GM21526 (cell line): ENCODE data around the gene GRB2.
"Not testable (repeated sequence)": the region's sequence is repeated elsewhere in the genome, so short reads cannot be mapped to it uniquely, and the experiment has no call there.

Experiments
- ATAC-seq: cut with Tn5 transposase; IDR thresholded peaks from one replicate; pipeline ENCODE4 v1.9.1; 2021; ENCODE audit warnings: moderate library complexity; ENCODE audit not compliant: unreplicated experiment, low FRiP score

Gene GRB2

DNA sequence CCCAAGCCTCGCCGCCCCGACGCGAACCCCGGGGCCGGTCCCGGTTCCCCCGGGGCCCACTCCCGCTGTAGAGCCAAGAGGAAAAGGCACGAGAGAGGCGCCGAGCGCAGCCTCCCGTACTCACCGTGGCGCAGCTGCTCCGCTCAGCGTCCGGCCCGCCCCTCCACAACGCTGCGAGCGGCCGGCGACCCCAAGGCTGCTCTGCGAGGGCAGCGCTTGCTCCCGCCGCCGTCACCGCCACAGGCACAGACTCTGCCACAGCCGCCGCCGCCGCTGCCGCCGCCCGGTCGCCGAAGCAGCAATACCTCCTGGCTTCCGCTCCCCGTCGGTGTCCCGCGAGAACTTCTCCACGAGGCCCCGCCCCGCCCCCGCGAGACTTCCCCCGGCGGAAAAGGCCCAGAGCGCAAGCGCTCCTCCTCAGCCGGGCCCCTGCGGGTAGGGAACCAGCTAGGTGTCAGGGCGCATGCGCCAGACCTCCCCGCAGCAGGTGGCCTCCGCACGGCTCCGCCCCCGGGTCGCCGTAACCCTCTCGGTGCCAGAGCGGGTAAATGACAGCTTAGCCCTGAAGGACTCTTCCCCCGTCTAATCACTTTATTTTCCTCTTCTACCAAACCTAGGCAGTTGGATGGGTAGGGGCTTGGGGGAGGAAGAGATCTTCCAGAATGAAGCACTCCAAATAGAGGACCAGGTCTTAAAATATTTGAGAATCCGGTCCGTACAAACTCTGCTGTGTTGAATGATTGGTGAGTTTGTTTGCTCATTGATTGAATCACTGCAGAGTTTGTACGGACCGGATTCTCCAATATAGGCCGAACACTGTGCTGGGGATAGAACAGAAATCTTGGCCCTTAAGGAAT is at the start of gene GRB2:
Gene GRB2 (minus strand): TSS at position 314 of the 857 bp plus-strand sequence. CDS start 12,050 bp downstream, outside the sequence.
- peak; percentile 69 for ATAC-seq

DNA sequence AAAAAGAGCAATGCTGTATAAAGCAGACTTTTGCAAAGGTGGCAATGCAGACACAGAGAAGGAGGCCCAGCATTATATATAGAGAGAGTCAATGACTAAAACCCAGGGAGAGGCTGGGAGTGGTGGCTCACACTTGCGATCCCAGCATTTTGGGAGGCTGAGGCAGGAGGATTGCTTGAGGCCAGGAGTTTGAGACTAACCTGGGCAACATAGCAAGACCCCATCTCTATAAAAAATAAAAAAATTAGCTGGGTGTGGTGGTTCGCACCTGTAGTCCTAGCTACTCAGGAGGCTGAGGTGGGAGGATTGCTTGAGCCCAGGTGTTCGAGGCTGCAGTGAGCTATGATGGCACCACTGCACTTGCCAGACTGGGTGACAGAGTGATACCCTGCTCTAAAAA is 49.2 kb upstream of the GRB2 start:
- ATAC-seq = not testable (repeated sequence)

DNA sequence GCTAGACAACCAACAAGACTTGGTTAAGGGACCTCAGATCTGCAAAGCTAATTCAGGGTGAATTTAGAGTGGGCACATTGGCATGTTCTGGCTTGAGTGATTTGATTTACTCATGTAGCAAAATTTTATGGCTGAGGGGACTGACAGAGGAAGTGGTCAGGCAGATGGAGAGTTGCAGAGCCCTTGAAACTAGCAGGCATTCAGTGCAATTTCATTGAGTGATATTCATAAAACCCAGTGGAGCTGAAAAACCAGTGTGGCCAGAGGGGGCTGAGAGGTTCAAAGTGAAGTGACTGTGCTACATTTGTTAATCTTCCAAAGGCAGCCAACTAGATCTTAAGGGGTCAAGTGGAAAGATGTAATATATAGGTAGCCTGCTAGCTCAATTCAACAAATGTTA is 48.7 kb upstream of the GRB2 start:
- ATAC-seq = no peak

DNA sequence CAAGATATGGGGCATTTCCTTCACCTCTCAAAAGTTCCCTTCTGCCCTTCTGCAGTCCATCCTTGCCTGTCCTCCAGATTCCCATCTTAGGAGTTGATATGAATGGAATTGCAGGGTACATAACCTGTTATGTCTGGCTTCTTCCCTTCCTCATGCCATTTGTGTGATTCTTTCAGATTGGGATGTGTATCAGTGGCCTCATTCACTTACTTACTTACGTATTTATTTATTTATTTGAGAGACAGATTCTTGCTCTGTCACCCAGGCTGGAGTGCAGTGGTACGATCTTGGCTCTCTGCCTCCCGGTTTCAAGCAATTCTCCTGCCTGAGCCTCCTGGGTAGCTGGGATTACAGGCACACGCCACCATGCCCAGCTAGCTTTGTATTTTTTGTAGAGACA is 44.8 kb upstream of the GRB2 start:
- ATAC-seq = no peak

DNA sequence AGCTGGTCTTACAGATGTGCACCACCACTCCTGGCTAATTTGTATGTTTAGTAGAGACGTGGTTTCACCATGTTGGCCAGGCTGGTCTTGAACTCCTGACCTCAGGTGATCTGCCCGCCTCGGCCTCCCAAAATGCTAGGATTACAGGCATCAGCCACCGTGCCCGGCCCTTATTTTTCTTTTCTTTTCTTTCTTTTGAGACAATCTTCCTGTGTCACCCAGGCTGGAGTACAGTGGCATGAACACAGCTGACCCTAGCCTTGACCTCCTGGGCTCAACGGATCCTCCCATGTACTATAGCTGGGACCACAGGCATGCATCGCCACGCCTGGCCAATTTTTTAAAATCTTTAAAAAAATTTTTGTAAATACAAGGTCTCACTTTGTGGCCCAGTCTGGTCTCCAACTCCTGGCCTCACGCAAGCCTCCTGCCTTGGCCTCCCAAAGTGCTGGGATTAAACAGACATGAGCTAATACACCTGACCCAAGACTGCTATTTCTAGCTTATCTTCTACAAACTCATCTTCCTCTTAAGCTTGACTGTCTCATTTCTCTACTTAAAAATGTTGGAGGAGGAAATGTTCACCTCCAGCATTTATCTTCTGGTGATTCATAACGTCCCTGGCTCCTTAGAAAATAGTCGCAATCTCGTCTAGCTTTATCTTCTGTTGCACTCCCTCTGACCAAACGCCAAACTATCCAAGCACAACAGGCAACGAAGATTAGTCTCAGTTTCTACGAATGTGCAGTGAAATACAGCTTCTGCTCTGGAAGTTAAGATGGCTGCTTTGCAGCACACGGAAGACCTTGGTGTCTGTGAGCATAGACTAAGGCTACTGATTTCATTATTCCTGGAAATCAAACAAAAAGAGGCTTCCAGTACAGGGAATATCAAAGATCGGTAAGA is 42.7 kb upstream of the GRB2 start:
- ATAC-seq = no peak

DNA sequence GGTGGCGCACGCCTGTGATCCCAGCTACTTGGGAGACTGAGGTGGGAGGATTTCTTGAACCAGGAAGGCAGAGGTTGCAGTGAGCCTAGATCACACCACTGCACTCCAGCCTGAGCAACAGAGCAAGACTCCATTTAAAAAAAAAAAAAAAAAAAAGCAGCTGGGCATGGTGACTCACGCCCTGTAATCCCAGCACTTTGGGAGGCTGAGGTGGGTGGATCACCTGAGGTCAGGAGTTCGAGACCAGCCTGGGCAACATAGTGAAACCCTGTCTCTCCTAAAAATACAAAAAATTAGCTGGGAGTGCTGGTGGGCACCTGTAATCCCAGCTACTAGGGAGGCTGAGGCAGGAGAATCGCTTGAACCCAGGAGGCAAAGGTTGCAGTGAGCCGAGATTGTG is 40.4 kb upstream of the GRB2 start:
- ATAC-seq = not testable (repeated sequence)

DNA sequence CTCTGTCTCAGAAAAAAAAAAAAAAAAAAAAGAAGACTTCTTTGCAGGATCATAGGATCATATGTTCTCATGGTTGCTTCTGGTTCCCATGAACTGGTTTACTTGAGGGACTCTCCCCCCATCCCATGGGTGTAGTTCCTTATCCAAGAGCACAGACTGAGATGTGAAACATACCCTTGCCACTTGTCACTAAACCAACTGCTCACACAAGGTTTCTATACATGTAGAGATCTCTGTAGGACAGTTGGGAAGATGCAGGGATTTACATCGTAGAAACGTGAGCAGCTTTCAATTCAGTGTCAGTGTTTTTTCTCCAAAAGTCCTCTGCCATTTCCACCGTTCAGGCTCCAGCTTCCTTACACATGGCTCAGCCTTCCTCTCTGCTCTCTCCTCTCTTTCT is 39.8 kb upstream of the GRB2 start:
- no peak for ATAC-seq

DNA sequence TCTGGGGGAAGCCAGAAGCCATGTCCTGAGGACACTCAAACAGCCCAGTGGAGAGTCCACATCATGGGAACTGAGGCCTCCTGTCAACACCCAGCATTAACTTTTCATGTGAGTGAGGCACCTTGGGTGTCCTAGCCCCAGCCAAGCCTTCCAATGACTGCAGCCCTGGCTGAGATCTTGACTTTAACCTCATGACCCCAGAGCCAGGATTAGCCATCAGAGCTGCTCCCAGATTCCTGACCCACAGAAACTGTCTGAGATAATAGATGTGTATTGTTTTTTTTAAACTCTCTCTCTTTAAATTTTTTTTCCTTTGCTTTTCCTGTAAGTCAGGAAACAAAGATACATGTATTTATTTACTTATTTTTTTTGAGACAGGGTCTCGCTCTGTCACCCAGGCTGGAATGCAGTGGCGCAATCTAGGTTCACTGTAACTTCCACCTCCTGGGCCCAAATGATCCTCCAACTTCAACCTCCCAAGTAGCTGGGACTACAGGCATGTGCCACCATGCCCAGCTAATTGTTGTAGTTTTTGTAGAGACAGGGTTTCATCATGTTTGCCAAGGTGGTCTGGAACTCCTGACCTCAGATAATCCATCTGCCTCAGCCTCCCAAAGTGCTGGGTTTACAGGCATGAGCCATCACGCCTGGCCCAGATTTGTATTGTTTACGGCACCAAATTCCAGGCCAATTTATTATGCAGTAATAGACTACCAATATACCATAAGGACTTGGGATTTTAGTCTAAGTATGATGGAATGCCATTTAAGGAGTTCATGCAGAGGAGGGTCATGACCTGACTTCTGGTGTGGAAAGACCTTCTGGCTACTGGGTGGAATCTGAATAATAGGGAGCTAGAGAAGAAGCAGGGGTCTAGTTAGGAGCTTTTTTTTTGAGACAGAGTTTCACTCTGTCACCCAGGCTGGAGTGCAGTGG is 37.0 kb upstream of the GRB2 start:
- no peak for ATAC-seq

DNA sequence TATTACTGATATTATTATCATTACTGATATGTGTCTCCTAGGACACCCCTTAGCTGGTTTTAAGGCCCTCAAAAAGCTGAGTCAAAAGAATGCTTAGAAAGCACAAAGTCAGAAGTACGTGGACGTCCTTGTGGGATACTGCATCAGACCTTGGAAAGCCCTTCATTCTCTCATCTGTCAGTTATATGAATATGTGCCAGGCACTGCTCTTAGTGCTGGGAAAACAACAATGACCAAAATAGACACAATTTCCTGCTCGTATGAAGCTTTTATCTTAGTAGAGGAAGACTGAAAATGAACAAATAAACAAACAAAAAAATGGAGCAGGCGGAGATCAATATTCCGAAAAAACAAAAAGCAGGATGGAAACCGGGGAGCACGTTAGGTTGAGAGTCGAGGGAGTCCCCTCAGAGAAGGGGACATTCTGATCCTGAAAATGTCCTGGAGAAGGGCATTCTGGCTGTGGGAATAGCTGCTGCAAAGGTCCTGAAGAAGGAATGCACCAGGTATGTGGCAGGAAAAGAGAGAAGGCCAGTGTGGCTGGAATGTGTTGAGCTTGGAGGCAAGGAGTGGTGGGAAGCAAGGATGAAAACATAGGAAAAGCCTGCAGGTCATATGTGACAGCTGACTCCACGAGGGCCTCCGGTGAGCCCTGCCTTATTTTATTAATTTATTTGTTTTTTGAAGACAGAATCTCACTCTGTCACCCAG is 35.4 kb upstream of the GRB2 start:
- ATAC-seq = no peak

DNA sequence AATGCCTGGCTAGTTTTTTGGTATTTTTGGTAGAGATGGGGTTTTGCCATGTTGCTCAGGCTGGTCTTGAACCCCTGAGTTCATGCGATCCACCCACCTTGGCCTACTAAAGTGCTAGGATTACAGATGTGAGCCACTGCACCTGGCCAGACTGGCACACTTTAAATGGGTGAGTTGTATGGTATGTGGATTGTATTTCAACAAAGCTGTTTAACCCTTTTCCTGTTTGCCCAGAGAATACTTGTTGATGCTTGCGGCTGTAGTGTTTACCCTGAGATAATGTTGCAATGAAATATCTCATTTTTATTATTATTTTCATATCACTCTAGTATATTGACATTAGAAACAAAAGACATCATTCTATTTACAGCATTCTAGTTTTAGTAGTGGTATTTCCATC is 33.8 kb upstream of the GRB2 start:
- ATAC-seq = no peak

DNA sequence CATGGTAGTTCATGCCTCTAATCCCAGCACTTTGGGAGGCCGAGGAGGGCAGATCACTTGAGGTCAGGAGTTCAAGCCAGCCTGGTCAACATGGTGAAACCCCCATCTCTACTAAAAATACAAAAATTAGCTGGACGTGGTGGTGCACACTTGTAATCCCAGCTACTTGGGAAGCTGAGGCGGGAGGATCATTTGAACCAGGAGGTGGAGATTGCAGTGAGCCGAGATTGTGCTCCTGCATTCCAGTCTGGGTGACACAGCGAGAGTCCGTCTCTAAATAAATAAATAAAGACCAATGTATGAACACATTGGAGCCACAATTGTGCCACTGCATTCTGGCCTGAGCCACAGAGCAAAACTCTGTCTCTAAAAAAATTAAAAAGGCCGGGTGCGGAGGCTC is 31.9 kb upstream of the GRB2 start:
- ATAC-seq = not testable (repeated sequence)

DNA sequence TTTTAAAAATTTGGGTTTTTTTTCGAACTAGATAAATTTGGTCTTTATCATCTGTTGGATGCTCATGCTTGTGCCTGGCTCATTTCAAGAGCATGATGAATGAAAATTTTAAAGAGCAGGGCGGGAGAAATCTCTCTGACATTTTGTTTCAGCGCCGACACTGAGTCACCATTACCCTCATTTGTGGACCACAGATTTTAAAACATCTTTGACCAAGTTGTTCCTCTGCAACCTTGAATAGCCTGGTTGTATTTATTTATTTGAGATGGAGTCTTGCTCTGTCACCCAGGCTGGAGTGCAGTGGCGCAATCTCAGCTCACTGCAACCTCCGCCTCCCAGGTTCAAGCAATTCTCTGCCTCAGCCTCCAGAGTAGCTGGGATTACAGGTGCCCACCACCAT is 29.0 kb upstream of the GRB2 start:
- not testable (repeated sequence) for ATAC-seq

DNA sequence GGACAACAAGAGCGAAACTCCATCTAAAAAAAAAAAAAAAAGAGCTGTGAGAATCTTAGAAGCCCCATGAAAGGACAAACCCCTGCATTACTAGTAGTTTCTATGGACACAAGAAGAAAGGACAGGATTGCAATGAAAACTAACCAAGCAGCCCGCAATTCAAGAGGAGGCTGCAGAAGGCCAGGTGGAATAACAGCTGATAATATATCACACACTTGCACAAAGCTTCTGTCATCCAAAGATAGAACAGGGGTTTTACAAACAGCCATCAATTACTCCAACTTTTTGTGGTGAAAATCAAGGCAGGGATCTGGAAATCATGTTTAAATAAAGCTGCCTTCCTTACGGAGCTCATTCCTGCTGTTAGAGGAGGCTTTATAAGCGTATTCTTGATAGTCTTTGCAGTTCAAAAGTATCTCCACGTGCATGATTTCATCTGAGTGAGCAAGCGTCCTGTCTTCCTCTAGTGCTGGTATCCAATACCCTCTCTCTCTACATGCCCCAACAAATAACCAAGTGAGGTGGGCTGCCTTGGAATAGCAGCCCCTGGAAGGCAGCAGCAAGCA is 27.8 kb upstream of the GRB2 start:
- ATAC-seq = no peak

DNA sequence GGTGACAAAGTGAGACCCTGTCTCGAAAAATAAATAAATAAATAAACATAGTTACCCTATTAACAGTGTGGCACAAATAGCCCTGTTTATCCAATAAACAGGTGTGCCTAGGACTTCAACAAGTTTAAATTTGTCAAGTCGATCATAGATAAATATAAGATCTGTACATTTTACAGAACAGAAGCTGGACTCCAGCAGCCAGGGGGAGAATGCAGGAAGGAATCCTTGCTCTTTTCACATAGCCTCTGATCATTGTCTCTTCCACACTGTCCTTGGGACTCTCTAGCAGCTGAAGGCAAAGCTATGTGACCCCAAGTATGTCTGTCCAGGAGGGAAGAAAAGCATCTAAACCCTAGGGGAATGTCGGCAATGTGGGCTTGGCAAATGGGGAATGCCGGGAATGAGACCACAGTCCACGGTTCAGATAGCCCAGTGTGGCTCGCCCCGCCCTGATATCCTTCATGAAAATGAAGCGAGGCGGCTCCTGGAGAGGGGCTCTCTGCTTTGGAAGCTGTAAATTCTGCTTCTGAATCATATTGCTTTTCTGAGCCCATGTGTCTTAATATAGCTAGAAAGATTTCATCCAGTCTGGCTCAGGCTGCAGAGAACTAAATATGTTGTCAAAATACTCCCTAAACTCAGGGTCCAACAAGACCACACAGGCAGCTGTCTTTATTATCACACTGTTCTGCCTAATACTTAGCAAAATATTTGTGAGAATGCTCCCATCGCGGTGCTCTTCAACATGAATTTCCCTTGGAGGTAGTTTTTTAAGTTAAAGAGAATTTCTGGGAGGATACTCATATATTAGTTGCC is 24.9 kb upstream of the GRB2 start:
- no peak for ATAC-seq

DNA sequence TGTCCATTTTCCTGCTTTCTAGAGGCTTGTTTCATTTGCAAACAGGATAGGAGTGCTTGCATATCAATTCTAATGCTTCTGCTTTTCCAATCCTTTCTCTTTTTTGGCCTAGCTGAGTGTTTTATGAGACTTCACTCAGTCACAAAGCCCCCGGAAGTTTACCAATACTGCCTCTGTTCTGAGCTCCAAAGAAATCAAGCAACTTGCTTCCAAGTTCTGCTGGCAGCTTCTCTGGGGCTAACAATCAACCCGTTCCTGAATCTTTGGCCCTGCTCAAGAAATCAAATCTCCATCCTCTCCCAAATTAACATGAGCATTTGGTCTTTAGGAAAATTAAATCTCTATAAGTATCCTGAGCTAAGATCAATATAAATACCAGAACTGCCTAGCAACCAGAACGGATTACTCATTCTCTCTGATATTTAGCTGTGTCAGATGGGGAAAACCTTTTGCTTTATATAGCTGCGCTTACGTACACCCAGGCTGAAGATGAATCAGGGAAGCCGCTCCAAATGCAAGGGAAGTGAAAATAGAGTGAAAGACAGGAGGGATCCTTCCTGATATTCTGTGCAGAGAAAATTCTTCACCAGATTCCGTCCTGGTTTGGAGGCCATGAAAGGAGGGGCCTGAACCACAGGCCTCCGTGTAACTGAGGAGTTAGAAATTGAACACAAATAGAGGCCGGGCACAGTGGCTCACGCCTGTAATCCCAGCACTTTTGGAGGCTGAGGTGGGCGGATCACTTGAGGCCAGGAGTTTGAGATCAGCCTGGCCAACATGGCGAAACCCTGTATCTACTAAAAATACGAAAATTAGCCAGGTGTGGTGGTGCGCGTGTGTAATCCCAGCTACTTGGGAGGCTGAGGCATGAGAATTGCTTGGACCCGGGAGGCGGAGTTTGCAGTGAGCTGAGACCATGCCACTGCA is 23.3 kb upstream of the GRB2 start:
- ATAC-seq = no peak

DNA sequence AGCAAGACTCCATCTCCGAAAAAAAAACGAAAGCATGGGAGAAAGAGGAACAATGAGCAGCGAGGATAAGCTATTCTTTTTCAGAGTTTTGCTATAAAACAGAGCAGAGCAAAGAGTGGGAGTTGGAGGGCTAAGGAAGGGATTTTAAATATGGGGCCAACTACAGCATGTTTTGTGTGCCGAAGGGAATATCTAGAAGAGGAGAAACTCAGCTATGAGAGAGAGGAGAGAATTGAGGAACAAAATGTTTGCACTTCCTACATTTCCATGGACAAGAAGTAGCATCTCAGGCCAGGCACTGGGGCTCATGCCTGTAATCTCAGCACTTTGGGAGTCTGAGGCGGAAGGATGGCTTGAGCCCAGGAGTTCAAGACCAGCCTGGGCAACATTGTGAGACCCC is 13.1 kb upstream of the GRB2 start:
- ATAC-seq = no peak

DNA sequence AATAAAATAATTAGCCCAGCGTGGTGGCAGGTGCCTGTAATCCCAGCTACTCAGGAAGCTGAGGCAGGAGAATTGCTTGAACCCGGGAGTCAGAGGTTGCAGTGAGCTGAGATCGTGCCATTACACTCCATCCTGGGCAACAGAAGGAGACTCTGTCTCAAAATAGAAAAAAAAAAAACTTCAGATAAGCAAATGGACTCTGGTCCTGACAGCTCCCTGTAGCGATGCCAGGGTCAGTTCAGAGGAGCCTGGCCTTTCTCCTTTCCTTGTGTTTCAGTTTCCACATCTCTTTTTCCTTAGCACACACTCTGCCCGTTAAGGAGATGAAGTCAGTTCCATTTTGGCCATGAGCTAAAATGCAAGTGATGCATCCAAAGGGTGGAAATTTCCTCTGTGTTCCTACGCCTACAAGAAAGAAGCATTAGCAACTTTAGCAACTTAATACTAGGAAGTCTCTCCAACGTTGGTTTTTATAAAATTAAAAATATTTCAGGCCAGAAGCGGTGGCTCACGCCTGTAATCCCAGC is 11.6 kb upstream of the GRB2 start:
- ATAC-seq = no peak
